ENCODE measurements around the gene BMPR1A. TPM values are rescaled to one million over a fixed set of nuclear protein-coding genes. Genes with fewer than 3 reads are reported as not detected.

The BMPR1A gene
- total and polyA plus RNA-seq, 2 of the 4 experiments (the other 2 are of a cell fraction) = 15.9 to 93.7 TPM

GRCh38 chr10:86944907-86945306 lies 188.5 kb downstream of the BMPR1A start:
- POLR2A ChIA-PET (ENCODE audit: unreplicated experiment) = no interaction called here

More at GRCh38 chr10:86944907-86945306, 188.5 kb downstream of the BMPR1A start:
- Histone ChIP-seq H3K4me1 (ENCODE audit: control insufficient read depth, insufficient read depth, low read length) (no peaks in the 10 kb centered on the region), H3K9me3 (ENCODE audit: control insufficient read depth, insufficient read depth, low read length) (no peaks in the 10 kb centered on the region), H4K8ac (ENCODE audit: low read depth in 2 of 2, low read length in 2 of 2) (no peak overlapping the region), H2BK5ac (ENCODE audit: low read depth, low read length, poor library complexity, severe bottlenecking) (no peak overlapping the region), H3K9ac (ENCODE audit: low read depth, low read length) (no peak overlapping the region), H3K4me3 (ENCODE audit: insufficient read depth, low read depth, low read length) (no peak overlapping the region), H2AK9ac (replicated peaks; ENCODE audit: low read depth, low read length, poor library complexity) (no peak overlapping the region), H2BK15ac (ENCODE audit: low read depth, low read length) (no peak overlapping the region), H3K4ac (ENCODE audit: low read depth, low read length) (no peak overlapping the region), H2AK5ac (ENCODE audit: low read depth, low read length) (no peak overlapping the region), H2BK20ac (ENCODE audit: low read depth, low read length) (no peak overlapping the region), H3K9me1 (ENCODE audit: insufficient read depth, low read length) (no peaks in the 10 kb centered on the region), H3K23ac (ENCODE audit: low read depth, low read length) (no peak overlapping the region), H3K27me3 (ENCODE audit: control insufficient read depth, insufficient read depth, low read length) (peaks cover 14% of the 10 kb centered on the region), H3K56ac (ENCODE audit: extremely low read depth, insufficient read depth, low read length) (no peak overlapping the region), H3K36me3 (ENCODE audit: control insufficient read depth, insufficient read depth, low read length) (no peaks in the 10 kb centered on the region), H4K5ac (ENCODE audit: low read depth, low read length) (no peak overlapping the region), H3K79me1 (ENCODE audit: low read depth in 1 of 2, low read length in 2 of 2) (no peaks in the 10 kb centered on the region), H3K14ac (replicated peaks; ENCODE audit: low read depth, low read length) (no peak overlapping the region), H4K20me1 (ENCODE audit: insufficient read depth, low read length) (no peaks in the 10 kb centered on the region), H4K91ac (ENCODE audit: insufficient read depth, low read depth, low read length) (no peak overlapping the region), H3K27ac (ENCODE audit: insufficient read depth, low read length) (no peak overlapping the region), H3K18ac (ENCODE audit: low read depth, low read length) (no peak overlapping the region), H2BK120ac (ENCODE audit: low read depth, low read length) (no peak overlapping the region), H2AFZ (replicated peaks; ENCODE audit: low read length, poor library complexity) (no peak overlapping the region), H3K4me2 (ENCODE audit: low read depth, low read length) (no peak overlapping the region)
- CTCF ChIA-PET = no interaction called here
- ATAC-seq (ENCODE audit: low read depth) (no peak), DNase-seq (no peak)
- in situ Hi-C loops (cut with MboI; ENCODE audit: low sequenced_read_pairs) (no loop called here), dilution Hi-C loops (cut with HindIII; ENCODE audit: low sequenced_read_pairs, unreplicated experiment) (no loop called here), intact Hi-C loops (cut with micrococcal nuclease) (no loop called here)
- no TSS peak for BruUV-seq (replicated peaks)
- WGBS, 2 experiments (ENCODE audit: extremely low coverage in 2 of 2, insufficient read length in 1 of 2) = no CpG with 5 or more reads among the region's 3 CpGs
- TF ChIP-seq FOS (IDR thresholded peaks at IDR 0.05; ENCODE audit: low read depth, low read length) (no peak), NFE2L2 (IDR thresholded peaks at IDR 0.05; ENCODE audit: low read depth, low read length) (no peak), MXI1 (IDR thresholded peaks at IDR 0.05; ENCODE audit: borderline replicate concordance, low read depth, low read length) (no peak), CEBPB (IDR thresholded peaks at IDR 0.05; ENCODE audit: low read depth, low read length) (no peak)
